HG03039 (cell line): ENCODE data around the gene ZNF211.
A peak's percentile ranks its signal among the peaks of the same experiment; 100 is the strongest.

Experiments used
- ATAC-seq: cut with Tn5 transposase; IDR thresholded peaks from one replicate; pipeline ENCODE4 v1.9.1; 2021; ENCODE audit warnings: mild to moderate bottlenecking, moderate library complexity; ENCODE audit not compliant: unreplicated experiment

Gene ZNF211

GRCh38 chr19:57632987-57633831, at the start of gene ZNF211:
Gene ZNF211 (plus strand): TSS chr19:57633168. CDS start chr19:57633347, 179 bp downstream.
- ATAC-seq: peak; percentile 94

DNA sequence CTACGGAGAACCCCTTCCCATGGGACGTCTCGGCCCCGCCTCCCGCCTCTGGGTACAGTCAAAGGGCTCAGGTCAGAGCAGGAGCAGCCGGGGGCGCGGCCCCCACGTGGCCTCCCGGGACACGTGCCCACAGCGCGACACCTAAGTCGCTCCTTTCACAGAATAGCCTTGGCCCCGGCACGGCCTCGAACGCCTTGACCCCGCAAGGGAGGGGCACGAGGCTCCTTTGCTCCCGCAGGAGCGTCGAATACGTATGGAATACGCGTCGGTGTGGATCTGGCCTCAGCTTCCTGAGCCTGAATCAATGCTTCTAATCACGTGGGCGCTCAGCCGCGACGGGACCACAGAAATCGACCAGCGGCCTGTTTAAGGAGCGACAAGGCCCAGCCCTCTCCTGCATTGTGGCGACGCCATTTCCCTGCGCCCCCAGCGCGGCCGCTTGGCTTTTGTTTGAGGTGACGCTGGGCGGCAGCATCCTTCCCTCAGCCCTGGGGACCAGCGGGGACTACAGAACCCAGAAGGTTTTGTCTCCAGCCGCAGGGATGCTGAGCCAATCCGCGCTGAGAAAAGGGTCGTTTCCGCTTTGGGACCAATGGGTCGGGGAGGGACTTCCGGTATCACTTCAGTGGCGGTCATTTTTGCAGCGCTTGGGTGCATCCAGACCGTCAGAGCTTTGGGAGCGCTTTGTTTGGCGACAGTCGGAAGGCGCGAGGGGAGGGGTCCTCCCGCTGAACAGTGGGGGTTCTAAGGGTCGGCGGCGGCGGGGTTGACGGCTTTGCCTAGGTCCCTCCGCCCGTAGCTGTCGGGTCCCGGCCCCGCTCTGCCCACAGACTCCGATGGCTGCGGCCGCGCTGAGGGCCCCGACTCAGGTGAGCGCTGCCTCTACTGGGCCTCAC, 49.2 kb upstream of the ZNF211 start, which contains the start of gene ZIK1:
TSS of gene ZIK1 (plus strand) at position 625 of the 896 bp plus-strand sequence. CDS start at position 837, 212 bp downstream.
- ATAC-seq: peak; percentile 33

GRCh38 chr19:57587529-57587928, 45.4 kb upstream of the ZNF211 start:
- no peak for ATAC-seq

DNA sequence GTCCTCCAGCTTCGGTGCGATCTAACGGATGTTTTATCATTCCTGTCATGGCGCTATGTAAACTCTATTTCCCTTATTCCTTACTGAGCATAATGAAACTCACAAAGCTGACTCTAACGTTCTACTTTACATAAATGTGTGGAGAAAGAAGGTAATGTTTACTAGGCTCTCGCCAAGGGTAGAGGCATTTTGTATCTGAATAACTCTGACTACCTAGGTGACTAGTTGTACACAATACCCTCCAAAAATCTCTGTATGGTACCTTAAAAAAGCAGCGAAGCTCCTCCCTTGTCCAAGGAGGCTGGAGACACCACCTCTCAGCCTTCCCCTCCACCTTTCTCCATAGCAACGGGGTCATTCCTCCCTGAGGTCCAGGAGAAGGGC, 33.6 kb upstream of the ZNF211 start:
- ATAC-seq: no peak

DNA sequence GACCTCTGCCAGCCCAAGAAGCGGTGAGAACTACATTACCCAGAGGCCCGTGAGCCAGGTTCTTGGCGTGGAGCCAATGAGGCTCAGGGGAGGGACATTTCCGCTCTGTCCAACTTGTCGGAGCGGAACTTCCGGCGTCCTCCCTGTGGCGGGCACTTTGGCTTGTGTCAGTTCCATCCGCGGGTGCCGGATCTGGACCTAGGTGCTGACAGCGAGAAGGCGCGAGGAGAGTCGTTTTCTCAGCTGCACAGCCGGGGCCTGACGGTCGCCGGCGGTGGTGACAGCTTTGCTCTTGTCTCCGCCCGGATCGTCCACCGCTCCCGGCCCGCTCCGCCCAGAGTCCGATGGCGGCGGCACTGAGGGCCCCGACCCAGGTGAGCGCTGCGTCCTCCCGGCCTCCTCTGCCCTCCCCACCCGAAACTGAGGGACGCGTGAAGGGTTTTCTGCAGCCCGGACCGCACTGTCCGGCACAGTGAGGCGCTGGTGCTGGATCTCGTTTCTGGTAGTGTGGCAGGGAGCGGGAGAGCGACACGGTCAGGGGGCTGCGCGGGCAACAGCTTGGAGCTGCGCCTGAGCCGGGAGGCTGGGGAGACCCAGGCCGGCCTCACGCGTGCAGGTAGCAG, 33.1 kb upstream of the ZNF211 start, which contains the start of gene ZNF530:
TSS of gene ZNF530 (plus strand) at position 125 of the 623 bp plus-strand sequence. CDS start 4,461 bp downstream, outside the sequence.
- peak; percentile 88 for ATAC-seq

DNA sequence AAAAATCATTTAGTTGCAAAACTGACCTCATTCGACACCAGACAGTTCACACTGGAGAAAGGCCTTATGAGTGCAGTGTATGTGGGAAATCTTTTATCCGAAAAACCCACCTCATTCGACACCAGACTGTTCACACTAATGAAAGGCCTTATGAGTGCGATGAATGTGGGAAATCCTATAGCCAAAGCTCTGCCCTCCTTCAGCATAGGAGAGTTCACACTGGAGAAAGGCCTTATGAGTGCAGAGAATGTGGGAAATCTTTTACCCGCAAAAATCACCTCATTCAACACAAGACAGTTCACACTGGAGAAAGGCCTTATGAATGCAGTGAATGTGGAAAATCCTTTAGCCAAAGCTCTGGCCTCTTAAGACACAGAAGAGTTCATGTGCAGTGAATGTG, 26.0 kb upstream of the ZNF211 start:
- ATAC-seq: no peak

DNA sequence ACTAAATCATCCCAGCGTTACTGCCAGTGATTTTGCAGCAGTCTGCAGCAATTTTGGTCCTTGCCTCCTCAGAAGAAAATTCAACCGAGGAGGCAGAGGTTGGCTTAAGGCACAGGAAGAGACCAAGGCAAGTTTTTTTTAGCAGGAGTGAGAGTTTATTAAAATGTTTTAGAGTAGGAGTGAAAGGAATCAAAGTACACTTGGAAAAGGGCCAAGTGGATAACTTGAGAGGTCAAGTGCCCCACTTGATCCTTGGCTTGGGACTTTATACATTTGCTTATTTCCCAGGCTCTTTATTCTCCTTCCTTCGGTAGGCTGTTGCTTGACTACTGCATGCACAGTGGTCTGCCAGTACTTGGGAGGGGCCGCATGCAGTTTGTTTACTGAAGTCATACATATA, 21.9 kb upstream of the ZNF211 start:
- ATAC-seq: no peak

DNA sequence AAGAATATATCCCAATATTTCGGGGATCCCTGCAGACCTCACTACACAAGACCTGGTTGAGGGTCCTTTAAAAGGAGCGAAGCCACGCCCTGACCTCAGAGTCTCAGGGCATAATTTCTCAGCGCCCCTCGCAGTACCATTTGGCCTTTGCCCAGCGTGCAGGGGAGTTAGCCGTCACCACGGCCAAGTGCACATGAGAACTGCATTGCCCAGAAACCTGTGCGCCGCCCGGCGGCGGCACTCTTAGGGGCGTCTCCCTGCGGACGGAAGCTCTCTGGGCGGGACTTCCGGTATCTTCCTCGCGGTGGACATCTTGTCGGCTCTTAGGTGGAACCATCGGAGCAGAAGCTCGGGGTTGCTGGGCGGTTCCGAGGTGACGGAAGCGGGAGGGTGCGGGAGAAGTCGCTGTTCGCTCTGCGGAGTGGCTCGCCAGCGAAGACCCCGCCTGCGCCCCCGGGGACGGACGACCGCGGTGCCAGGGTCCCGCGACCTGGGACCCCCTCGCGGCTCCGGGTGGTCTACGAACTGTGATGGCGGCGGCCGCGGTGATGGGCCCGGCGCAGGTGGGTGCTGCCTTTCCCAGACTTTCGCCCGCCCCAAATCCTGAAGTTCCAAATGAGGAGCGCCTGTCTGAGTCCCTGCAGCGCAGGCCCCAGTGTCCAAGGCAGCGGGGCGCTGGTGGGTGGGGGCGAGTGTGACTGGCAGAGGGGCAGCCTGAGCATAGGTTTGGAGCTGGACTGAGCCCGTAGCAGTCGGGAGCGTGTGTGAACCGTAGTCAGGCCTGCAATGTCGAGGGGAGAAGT, 18.8 kb upstream of the ZNF211 start, which contains the start of gene ZNF134:
TSS of gene ZNF134 (plus strand) at position 302 of the 803 bp plus-strand sequence. CDS start 5,227 bp downstream, outside the sequence.
- ATAC-seq: peak; percentile 85

- no peak for ATAC-seq
Measured at GRCh38 chr19:57615346-57615745, 17.6 kb upstream of the ZNF211 start.

GRCh38 chr19:57620673-57621348, 12.2 kb upstream of the ZNF211 start:
- no peak for ATAC-seq

- no peak for ATAC-seq
Measured at GRCh38 chr19:57623091-57623490, 9.9 kb upstream of the ZNF211 start.

DNA sequence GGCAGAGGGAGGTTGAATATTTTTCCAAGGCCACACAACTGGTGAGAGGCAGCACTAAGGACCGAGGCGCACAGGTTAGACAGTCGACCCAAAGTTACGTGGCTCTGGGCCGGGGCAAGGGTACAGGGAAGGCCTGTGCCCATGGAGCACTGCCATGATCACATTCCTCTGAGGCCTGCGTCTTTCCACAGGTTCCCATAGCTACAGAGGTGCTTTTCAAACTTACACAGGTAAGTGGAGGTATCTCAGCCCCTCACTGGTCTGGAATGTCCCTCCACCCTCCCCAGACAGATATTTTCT, 814 bp downstream of the ZNF211 start:
- ATAC-seq: no peak

DNA sequence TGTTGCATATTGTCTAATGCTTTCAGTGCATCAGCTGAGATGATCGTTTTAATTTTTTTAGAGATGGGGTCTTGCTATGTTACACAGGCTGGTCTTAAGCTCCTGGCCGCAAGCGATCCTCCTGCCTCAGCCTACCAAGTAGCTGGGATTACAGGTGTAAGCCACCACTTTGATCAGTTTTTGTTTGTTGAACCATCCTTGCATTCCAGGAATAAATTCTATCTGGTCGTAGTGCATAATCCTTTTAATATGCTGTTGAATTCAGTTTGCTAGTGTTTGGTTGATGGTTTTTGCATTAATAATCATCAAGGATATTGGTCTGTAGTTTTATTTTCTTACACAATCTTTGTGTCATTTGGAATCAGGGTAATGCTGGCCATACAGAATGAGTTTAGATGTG, 4.4 kb downstream of the ZNF211 start:
- ATAC-seq: no peak

- ATAC-seq: no peak
Measured at GRCh38 chr19:57641715-57642234, 8.8 kb downstream of the ZNF211 start.

GRCh38 chr19:57642396-57643046, 9.6 kb downstream of the ZNF211 start:
- no peak for ATAC-seq

DNA sequence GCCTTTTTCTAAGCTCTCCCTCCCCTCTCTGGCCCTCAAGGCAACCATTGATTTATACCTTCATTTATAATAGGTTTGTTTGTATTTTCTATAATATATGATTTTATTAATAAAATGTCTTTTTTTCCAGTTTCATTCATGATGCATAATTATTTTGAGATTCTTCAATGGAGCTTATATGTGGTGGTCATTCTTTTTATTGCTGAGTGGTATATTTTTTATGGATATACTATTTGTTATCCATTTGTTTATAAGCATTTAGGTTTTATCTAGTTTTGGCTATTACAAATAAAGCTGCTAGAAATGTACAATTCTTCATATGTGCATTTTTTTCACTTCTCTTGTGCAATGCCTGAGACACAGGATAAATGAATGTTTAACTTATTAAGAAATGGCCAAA, 10.8 kb downstream of the ZNF211 start:
- ATAC-seq: no peak

DNA sequence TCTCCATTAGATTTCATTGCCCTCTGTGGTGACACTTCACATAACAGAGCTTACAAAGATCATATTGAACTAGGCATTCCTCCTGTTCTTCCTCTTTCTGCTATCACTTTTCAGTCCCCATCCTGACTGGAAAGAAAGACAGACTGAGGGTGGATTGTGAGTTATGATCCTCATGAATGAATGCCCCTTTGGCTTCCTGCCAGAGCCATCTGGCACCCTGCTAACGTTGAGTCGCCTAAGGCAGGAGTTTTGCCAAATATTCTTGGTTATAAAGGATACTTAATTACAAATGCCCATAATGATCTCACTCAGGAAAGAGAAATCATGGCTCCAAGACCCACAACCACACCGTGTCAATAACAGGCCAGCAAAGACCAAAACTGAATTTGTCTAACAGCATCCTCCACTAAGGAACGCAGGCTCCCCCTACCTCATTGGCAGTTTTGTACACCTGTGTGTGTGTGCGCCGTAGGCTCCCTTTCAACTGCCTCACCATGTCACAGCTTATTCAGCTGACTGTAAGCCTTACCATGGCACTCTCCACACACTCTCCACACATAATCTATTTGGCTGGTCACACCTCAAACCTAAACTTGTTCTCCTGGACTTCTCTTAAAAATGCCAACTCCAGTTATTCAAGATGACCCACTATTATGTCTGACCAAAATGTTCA, 15.5 kb downstream of the ZNF211 start:
- no peak for ATAC-seq

DNA sequence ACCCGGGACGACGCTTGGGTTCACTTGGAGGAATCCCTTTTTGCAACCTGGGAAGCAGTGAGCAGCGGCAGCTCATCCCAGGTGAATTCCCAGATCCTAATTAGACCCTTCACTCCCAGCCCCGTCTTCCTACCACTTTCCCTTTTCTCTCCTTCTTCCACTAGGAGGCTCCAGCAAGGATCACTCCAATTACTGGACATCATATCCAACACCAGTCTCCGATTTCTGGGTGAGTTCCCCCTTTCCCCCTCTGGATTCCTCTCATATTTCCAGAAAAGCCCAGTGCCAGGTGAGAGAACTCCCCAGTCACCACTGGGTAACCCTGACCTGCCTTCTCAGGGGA, 18.7 kb downstream of the ZNF211 start:
- no peak for ATAC-seq

GRCh38 chr19:57653689-57654088, 20.7 kb downstream of the ZNF211 start:
- ATAC-seq: no peak
